HepG2 (cell line): ENCODE data around the gene DHRS13. TPM values are rescaled to one million over a fixed set of nuclear protein-coding genes. Genes with fewer than 3 reads are reported as not detected.

Experiments used
- CEBPG ChIP-seq: IDR thresholded peaks from 2 replicates; pipeline ENCODE4 v1.6.1; 2016
- HNRNPH1 ChIP-seq: fragments of 200-400 bp; formaldehyde crosslinking; optimal IDR thresholded peaks from 2 replicates; pipeline ENCODE3; 2017; ENCODE audit warnings: mild to moderate bottlenecking, low read depth, low read length
- NFYC ChIP-seq: IDR thresholded peaks from 2 replicates; pipeline ENCODE4 v1.6.1; 2016; ENCODE audit warnings: missing genetic modification reagents, missing compliant biosample characterization
- PHF8 ChIP-seq: sonication (generic); formaldehyde crosslinking; IDR thresholded peaks from 2 replicates; pipeline ENCODE4 v1.5.0; 2020; ENCODE audit warnings: missing genetic modification reagents
- SOX13 ChIP-seq, 3 experiments: fragments of 450-650 bp in 1 of 3; sonication (generic) in 1 of 3; formaldehyde crosslinking in 1 of 3; IDR thresholded peaks in 2 of 3; conservative IDR thresholded peaks in 1 of 3; 2 replicates each; pipeline versions ENCODE4 v1.5.0 to v1.6.1; 2016 to 2020; ENCODE audit warnings: antibody characterized with exemption in 1 of 3, mild to moderate bottlenecking in 1 of 3, missing compliant biosample characterization in 1 of 3, missing genetic modification reagents in 1 of 3, moderate library complexity in 1 of 3
- TAF1 ChIP-seq: sonication (generic); formaldehyde crosslinking; IDR thresholded peaks from 2 replicates; pipeline ENCODE4 v1.4.0; 2020; ENCODE audit warnings: missing genetic modification reagents
- THAP11 ChIP-seq: IDR thresholded peaks from 2 replicates; pipeline ENCODE4 v1.6.1; 2016; ENCODE audit warnings: missing biosample characterization, missing genetic modification reagents
- ZFX ChIP-seq: sonication (generic); formaldehyde crosslinking; IDR thresholded peaks from 2 replicates; pipeline ENCODE4 v1.4.0; 2020; ENCODE audit warnings: mild to moderate bottlenecking, low read depth, missing genetic modification reagents, moderate library complexity
- ZNF839 ChIP-seq: sonication (generic); formaldehyde crosslinking; IDR thresholded peaks from 2 replicates; pipeline ENCODE4 v1.4.0; 2020; ENCODE audit warnings: missing genetic modification reagents, mild to moderate bottlenecking, borderline replicate concordance
- polyA plus RNA-seq, 8 experiments: library from polyadenylated mRNA; depleted of rRNA in 3 of 8; stranded (reverse) in 7 of 8; unstranded in 1 of 8; fragments of >200 nt; fragmentation: Illumina TruSeq in 4 of 8; extraction: Trizol in 4 of 8; gene quantifications; 2 replicates each; pipeline versions ENCODE4 v1.2.1 to v1.2.3, GENCODE V29; 2011 to 2016; ENCODE audit warnings: low read depth in 4 of 8, missing spikeins in 1 of 8, mixed read lengths in 1 of 8; ENCODE audit not compliant: insufficient read depth in 1 of 8
- total RNA-seq, 5 experiments: library from RNA; depleted of rRNA; stranded (reverse); fragments of >200 nt; fragmentation: Illumina TruSeq; extraction: Trizol; gene quantifications; 2 replicates each; pipeline ENCODE4 v1.2.3, GENCODE V29; 2016; ENCODE audit warnings: low read depth in 1 of 5
- TF ChIP-seq, protein P1 (sequence below), 2 experiments: sonication (generic) in 1 of 2; formaldehyde crosslinking in 1 of 2; IDR thresholded peaks; 2 replicates each; pipeline versions ENCODE4 v1.6.1 to v1.9.0; 2014 to 2022; ENCODE audit warnings: antibody characterized with exemption in 1 of 2, borderline replicate concordance in 1 of 2, inconsistent platforms in 1 of 2, low read depth in 1 of 2, missing genetic modification reagents in 1 of 2
- TF ChIP-seq, protein P2 (sequence below): sonication (generic); formaldehyde crosslinking; IDR thresholded peaks from 2 replicates; pipeline ENCODE4 v1.4.0; 2020; ENCODE audit warnings: mild to moderate bottlenecking, missing genetic modification reagents
- TF ChIP-seq, protein P3 (sequence below): sonication (generic); formaldehyde crosslinking; IDR thresholded peaks from one replicate; pipeline ENCODE4 v1.5.1; 2020; ENCODE audit warnings: mild to moderate bottlenecking, missing genetic modification reagents; ENCODE audit errors: not compliant biosample characterization

DHRS13 gene
- total and polyA plus RNA-seq, 2 of the 13 experiments (the other 11 are each of a cell fraction or from before 2014, with no cell fraction given), result 11.8 to 12.6 TPM

DNA sequence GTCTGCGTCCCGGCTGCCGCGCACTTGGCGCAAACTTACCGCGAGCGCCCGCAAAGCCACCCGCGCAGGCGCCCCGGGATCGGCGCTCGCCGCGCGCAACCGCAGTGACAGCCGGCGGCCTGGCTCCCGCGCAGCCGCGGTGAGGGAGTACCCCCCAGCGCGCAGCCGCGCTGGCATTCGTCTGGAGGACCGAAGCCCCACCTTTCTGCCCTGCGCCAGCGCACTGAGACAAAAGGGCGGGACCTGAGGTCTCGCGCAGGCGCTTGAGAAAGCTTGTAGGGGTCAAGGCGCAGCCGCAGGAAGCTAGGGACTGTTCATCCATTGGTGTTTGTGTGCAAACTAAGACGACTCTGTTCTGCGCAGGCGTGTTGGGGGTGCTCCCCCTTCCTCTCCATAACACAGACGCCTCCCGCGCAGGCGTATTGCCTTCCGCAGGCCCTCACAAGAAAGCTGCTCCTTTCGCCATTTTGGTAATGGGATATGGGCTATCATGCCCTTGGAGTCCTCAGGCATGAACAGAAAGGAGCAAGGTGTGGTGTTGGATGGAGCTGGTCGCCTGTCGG, 48.6 kb upstream of the DHRS13 start, which contains the start of gene PHF12 (continued):
- peak; percentile 25; the same call in 1 of the 2 replicates for TF ChIP-seq CEBPG (CRISPR knock-in tag)
- TF ChIP-seq NFYC (CRISPR knock-in tag), result peak; percentile 62
- TF ChIP-seq TAF1 (CRISPR knock-in tag), result peak; percentile 75; the same call in 1 of the 2 replicates
- TF ChIP-seq ZFX (CRISPR knock-in tag), result peak; percentile 82
- peak; percentile 91 for TF ChIP-seq THAP11
- peak; percentile 45 for TF ChIP-seq HNRNPH1
- peak; percentile 73 for TF ChIP-seq PHF8 (CRISPR knock-in tag)
- TF ChIP-seq, protein P1, sequence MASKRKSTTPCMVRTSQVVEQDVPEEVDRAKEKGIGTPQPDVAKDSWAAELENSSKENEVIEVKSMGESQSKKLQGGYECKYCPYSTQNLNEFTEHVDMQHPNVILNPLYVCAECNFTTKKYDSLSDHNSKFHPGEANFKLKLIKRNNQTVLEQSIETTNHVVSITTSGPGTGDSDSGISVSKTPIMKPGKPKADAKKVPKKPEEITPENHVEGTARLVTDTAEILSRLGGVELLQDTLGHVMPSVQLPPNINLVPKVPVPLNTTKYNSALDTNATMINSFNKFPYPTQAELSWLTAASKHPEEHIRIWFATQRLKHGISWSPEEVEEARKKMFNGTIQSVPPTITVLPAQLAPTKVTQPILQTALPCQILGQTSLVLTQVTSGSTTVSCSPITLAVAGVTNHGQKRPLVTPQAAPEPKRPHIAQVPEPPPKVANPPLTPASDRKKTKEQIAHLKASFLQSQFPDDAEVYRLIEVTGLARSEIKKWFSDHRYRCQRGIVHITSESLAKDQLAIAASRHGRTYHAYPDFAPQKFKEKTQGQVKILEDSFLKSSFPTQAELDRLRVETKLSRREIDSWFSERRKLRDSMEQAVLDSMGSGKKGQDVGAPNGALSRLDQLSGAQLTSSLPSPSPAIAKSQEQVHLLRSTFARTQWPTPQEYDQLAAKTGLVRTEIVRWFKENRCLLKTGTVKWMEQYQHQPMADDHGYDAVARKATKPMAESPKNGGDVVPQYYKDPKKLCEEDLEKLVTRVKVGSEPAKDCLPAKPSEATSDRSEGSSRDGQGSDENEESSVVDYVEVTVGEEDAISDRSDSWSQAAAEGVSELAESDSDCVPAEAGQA (IDR thresholded peaks at IDR 0.05; ENCODE audit: low read depth), result peak; percentile 66; the same call in 1 of the 2 replicates
- TF ChIP-seq, protein P1 (CRISPR knock-in tag; IDR thresholded peaks at IDR 0.05; ENCODE audit: borderline replicate concordance), result no peak
- no peak for TF ChIP-seq SOX13 (IDR thresholded peaks at IDR 0.05)
- TF ChIP-seq SOX13 (CRISPR knock-in tag; conservative IDR thresholded peaks at IDR 0.05 in 1 of 2, IDR thresholded peaks at IDR 0.05 in 1 of 2), result 0 out of 4 replicates have a peak, but pooled peaks of 1 of the 2 experiments have one; percentile 11
- TF ChIP-seq, protein P2, sequence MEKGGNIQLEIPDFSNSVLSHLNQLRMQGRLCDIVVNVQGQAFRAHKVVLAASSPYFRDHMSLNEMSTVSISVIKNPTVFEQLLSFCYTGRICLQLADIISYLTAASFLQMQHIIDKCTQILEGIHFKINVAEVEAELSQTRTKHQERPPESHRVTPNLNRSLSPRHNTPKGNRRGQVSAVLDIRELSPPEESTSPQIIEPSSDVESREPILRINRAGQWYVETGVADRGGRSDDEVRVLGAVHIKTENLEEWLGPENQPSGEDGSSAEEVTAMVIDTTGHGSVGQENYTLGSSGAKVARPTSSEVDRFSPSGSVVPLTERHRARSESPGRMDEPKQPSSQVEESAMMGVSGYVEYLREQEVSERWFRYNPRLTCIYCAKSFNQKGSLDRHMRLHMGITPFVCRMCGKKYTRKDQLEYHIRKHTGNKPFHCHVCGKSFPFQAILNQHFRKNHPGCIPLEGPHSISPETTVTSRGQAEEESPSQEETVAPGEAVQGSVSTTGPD, result no peak
- TF ChIP-seq, protein P3, sequence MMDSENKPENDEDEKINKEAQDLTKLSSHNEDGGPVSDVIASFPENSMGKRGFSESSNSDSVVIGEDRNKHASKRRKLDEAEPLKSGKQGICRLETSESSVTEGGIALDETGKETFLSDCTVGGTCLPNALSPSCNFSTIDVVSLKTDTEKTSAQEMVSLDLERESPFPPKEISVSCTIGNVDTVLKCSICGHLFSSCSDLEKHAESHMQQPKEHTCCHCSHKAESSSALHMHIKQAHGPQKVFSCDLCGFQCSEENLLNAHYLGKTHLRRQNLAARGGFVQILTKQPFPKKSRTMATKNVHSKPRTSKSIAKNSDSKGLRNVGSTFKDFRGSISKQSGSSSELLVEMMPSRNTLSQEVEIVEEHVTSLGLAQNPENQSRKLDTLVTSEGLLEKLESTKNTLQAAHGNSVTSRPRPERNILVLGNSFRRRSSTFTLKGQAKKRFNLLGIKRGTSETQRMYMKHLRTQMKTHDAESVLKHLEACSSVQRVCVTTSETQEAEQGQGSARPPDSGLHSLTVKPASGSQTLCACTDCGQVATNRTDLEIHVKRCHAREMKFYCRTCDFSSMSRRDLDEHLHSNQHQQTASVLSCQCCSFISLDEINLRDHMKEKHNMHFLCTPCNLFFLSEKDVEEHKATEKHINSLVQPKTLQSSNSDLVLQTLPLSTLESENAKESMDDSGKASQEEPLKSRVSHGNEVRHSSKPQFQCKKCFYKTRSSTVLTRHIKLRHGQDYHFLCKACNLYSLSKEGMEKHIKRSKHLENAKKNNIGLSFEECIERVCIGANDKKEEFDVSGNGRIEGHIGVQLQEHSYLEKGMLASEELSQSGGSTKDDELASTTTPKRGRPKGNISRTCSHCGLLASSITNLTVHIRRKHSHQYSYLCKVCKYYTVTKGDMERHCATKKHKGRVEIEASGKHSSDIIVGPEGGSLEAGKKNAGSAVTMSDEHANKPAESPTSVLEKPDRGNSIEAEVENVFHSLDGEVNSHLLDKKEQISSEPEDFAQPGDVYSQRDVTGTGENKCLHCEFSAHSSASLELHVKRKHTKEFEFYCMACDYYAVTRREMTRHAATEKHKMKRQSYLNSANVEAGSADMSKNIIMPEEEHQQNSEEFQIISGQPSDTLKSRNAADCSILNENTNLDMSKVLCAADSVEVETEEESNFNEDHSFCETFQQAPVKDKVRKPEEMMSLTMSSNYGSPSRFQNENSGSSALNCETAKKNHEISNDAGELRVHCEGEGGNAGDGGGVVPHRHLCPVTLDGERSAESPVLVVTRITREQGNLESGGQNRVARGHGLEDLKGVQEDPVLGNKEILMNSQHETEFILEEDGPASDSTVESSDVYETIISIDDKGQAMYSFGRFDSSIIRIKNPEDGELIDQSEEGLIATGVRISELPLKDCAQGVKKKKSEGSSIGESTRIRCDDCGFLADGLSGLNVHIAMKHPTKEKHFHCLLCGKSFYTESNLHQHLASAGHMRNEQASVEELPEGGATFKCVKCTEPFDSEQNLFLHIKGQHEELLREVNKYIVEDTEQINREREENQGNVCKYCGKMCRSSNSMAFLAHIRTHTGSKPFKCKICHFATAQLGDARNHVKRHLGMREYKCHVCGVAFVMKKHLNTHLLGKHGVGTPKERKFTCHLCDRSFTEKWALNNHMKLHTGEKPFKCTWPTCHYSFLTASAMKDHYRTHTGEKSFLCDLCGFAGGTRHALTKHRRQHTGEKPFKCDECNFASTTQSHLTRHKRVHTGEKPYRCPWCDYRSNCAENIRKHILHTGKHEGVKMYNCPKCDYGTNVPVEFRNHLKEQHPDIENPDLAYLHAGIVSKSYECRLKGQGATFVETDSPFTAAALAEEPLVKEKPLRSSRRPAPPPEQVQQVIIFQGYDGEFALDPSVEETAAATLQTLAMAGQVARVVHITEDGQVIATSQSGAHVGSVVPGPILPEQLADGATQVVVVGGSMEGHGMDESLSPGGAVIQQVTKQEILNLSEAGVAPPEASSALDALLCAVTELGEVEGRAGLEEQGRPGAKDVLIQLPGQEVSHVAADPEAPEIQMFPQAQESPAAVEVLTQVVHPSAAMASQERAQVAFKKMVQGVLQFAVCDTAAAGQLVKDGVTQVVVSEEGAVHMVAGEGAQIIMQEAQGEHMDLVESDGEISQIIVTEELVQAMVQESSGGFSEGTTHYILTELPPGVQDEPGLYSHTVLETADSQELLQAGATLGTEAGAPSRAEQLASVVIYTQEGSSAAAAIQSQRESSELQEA, result no peak
- TF ChIP-seq ZNF839 (CRISPR knock-in tag), result 0 out of 2 replicates have a peak, but pooled peaks have one; percentile 29
